HG02610 (cell line): Measurements from ENCODE around the gene PPIL4.
"Not testable (repeated sequence)": the region's sequence is repeated elsewhere in the genome, so short reads cannot be mapped to it uniquely, and the experiment has no call there.

Source experiments
- ATAC-seq: cut with Tn5 transposase; IDR thresholded peaks from one replicate; pipeline ENCODE4 v1.9.1; 2021; ENCODE audit warnings: mild to moderate bottlenecking, moderate library complexity; ENCODE audit not compliant: unreplicated experiment

The PPIL4 gene

DNA sequence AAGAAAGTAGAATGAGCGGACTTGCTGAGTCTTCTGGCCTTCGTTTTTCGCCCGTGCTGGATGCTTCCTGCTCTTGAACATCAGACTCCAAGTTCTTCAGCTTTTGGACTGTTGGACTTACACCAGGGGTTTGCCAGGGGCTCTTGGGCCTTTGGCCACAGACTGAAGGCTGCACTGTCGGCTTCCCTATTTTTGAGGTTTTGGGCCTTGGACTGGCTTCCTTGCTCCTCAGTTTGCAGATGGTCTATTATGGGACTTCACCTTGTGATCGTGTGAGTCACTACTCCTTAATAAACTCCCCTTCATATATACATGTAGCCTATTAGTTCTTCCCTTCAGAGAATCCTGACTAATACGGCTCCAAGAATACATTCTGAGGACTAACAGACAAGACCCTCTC is 83.1 kb downstream of the PPIL4 start:
- ATAC-seq = not testable (repeated sequence)

DNA sequence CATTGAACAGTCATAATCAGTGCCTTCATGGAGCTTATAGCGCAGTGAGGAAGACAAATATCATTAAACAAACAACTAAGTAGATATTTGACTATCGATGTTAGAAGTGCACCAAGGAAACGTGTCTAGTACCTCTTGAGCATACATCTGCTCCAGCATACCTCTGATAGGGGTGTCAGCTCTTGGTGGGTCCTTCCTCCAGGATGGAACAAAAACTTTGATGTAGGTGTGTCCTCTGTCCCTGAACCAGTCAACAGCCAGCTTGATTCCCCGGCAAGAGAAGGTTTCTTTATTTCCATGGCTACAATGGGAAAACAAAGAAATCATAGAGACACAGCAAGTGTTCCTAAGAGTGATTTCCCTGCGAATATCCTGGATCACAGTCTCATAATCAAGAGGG is 84.2 kb downstream of the PPIL4 start:
- ATAC-seq = no peak

DNA sequence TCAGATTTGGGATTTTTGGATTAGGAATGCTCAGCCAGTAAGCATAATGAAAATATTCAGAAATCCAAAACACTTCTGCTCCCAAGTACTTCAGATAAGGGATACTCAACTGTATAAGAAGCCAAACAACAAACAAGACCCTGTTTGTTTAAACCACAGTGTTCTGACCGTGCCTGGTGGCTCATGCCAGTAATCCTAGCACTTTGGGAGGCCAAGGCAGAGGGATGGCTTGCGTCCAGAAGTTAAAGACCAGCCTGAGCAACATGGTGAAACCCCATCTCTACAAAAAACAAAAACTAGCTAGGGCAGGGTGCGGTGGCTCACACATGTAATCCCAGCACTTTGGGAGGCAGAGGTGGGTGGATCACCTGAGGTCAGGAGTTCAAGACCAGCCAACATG is 85.6 kb downstream of the PPIL4 start:
- not testable (repeated sequence) for ATAC-seq

DNA sequence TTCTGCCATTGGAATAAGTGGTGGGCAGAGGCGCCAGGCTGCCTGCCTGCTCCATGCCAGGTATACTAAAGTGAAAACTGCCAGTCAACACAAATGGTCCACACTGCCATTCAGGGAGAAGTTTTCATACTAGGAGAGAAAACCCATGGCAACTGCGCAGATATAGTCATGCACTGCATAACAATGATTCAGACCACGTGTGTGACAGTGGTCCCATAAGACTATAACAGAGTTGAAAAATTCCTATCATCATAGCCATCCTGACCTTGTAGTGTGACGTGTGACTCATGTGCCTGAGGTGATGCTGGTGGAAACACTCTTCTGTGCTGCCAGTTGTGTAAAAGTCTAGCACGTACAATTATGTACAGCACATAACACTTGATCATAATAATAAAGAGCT is 86.1 kb downstream of the PPIL4 start:
- no peak for ATAC-seq

DNA sequence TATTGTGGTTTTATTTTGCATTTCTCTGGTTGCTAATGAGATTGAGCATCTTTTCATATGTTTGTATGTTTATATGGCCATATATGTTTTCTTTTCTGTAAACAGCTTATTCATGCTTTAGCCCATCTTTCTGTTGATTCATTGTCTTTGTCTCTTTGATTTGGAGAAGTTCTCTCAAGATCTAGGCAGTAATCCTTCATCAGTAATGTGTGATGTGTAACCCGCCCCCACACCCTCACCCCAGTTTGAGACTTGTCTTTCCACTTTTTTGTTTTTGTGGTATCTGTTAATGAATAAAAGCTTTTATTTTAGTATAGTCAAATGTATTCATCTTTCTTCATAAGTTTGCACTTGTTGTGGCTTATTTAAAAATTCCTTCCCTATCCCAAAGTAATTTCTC is 87.0 kb downstream of the PPIL4 start:
- no peak for ATAC-seq

DNA sequence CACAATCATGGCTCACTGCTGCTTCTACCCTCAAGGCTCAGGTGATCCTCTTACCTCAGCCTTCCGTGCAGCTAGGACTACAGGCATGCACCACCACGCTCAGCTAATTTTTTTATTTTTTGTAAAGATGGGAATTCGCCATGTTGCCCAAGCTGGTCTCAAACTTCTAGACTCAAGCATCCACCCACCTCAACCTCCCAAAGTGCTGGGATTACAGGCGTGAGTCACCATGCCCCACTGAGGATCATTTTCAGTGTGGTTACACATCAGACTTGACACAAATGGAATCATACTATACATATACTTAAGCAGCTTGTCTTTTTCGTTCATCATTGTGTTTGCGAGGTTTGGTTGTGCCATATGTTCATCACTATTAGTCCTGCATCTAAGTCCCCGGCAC is 87.6 kb downstream of the PPIL4 start:
- ATAC-seq = no peak

DNA sequence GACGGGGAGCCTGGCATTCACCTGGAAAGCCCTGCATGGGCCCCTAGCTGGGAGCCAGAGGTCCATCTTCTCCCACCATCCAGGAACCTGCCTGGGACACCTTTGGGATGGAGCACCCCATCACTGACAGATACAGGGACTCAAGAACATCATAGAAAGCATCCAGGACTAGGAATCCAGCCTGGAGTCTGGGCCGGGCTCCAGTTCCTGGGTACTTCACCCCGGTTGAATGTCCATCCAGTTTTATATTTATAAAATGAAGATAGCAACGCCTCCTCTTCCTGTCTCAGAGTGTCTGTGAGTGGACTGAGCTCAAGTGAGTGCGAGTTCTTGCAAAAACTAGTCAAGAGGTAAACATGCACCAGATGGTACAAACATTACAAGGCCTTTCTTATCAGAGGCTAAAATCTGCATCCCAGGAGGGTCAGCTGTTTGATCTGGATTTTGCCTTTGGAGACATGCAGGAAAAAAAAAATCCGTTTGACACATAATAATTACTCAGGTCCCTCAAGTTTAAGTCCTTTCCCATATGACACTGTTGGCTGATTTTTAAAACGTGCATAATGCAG is 88.4 kb downstream of the PPIL4 start:
- ATAC-seq = no peak

DNA sequence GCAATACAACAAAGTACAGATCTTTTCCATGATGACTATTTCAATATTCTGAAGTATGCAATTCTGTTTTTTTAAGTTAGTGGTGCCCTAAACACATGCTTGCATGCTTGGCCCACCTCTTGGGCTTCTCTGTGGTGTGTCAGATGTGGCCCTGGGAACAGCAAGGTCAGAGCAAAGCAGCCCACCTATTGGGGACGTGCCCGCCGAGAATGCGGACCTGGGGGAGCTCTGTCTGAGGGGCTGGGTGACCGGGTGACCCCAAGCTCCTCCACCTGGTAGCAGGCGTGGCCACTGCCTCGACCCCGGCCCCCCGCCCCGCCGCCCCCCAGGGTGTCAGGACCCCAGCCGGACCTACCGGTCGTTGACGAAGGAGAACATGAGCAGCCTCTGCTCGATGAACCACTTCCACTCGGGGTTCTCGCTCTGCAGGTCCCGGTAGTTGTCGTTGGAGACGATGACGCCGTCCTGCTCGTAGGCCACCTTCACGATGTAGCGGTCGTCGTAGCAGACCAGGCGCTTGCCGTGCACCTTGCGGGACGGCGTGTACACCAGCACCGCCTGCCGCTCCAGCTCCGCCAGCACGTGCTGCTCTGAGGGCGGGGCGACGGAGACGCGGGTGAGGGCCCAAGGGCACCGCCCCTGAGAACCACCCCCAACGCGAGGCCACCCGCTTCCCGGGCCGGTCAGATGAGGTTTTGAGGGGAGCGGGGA is 89.4 kb downstream of the PPIL4 start:
- ATAC-seq = no peak

DNA sequence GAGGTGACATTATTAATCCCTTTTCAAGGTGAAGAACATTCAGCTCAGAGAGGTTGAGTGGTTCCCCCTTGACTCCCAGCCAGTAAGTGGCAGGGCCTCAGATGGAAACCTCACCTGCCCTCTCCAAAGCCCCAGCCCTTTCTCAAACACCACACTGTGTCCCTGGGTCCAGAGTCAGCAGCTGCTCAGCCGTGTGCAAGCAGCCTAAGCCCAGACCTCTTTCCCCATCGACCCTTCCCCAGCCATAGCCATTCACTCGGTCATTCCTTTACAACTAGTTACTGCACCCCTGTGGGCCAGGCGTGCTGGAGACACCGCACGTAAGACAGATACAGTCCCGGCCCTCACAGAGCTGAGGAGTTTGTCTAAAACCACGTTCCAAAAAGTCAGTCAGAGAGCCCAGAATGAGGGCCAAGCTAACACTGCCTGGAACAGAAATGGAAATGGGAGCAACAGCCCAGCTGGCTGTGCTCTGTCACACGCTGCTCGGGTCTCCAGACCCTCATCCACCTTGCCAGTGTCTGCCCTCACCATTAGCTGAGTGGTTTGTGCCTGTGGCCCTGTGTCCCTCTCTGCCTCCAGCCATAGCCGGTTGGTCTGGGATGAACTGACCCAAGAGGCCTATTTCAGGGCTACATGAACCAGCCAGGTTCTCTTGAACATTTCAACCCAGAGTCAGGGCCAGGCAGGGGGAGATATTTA is 90.7 kb downstream of the PPIL4 start:
- no peak for ATAC-seq
